C4-2B (cell line): ENCODE measurements around the gene PDE4D.
"Not testable (repeated sequence)": the region's sequence is repeated elsewhere in the genome, so short reads cannot be mapped to it uniquely, and the experiment has no call there.

ENCODE experiments used
- H3K27ac ChIP-seq: fragments of 450-650 bp; 2 replicates; pipeline ENCODE4 v1.5.1; 2017
- CTCF ChIP-seq: fragments of 450-650 bp; conservative IDR thresholded peaks from 2 replicates; pipeline ENCODE4 v1.5.1; 2017; ENCODE audit warnings: mild to moderate bottlenecking
- ZFX ChIP-seq: fragments of 450-650 bp; IDR thresholded peaks from 2 replicates; pipeline ENCODE4 v1.6.1; 2017

The PDE4D gene

GRCh38 chr5:59790776-59791475 is 102.6 kb downstream of the PDE4D start:
- TF ChIP-seq ZFX (no peak), CTCF (no peak)
- peak overlapping the region; percentile 16; the same call in 1 of the 2 replicates for H3K27ac ChIP-seq

- no peak for TF ChIP-seq CTCF
- TF ChIP-seq ZFX, result no peak
- H3K27ac ChIP-seq, result peak overlapping the region; percentile 16; the same call in 1 of the 2 replicates
Measured at GRCh38 chr5:59790376-59790775, 103.2 kb downstream of the PDE4D start.

GRCh38 chr5:59789894-59790293 is 103.6 kb downstream of the PDE4D start:
- TF ChIP-seq ZFX, result no peak
- TF ChIP-seq CTCF, result no peak
- no peak overlapping the region for H3K27ac ChIP-seq

GRCh38 chr5:59789197-59789596 is 104.3 kb downstream of the PDE4D start:
- no peak overlapping the region for H3K27ac ChIP-seq
- no peak for TF ChIP-seq CTCF

GRCh38 chr5:59786334-59786805 is 107.2 kb downstream of the PDE4D start:
- TF ChIP-seq ZFX (no peak), CTCF (no peak)
- H3K27ac ChIP-seq, result no peak overlapping the region

- TF ChIP-seq ZFX, result no peak
- TF ChIP-seq CTCF, result no peak
- H3K27ac ChIP-seq, result no peak overlapping the region
Measured at GRCh38 chr5:59785676-59786333, 107.7 kb downstream of the PDE4D start.

GRCh38 chr5:59784708-59785107 is 108.8 kb downstream of the PDE4D start:
- H3K27ac ChIP-seq, result not testable (repeated sequence)

GRCh38 chr5:59783264-59783663 is 110.3 kb downstream of the PDE4D start:
- TF ChIP-seq CTCF, result no peak
- TF ChIP-seq ZFX, result no peak
- no peak overlapping the region for H3K27ac ChIP-seq
